ENCODE measurements around the gene NR3C1. TPM values are rescaled to one million over a fixed set of nuclear protein-coding genes. Genes with fewer than 3 reads are reported as not detected.

The NR3C1 gene
- total RNA-seq, 1 experiment from 2014 or later = 12.7 TPM

DNA sequence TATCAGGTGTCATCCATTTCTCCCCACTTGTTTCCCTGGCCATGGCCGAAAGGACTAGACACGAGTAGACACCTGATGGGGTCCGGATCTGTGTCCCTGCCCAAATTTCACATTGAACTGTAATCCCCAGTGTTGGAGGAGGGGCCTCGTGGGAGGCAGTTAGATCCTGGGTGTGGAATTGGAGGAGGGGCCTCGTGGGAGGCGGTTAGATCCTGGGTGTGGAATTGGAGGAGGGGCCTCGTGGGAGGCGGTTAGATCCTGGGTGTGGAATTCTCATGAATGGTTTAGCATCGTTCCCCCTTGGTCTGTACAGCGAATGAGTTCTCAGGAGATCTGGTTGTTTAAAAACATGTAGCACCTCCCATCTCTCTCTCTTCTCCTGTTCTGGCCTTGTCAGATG, 165.8 kb downstream of the NR3C1 start:
- H3K4me1 ChIP-seq (ENCODE audit: insufficient read depth, low read length, poor library complexity, severe bottlenecking) = no peaks in the 10 kb centered on the region
- no peak overlapping the region for H3K4me3 ChIP-seq (ENCODE audit: low read depth, low read length, poor library complexity, severe bottlenecking)
- ChIA-PET POLR2A (ENCODE audit: low non-redundant PET) (no interaction called here), CTCF (no interaction called here)
- TF ChIP-seq EZH2 (IDR thresholded peaks at IDR 0.05; ENCODE audit: borderline replicate concordance, low read depth, low read length, poor library complexity, severe bottlenecking) = no peak
- TF ChIP-seq, protein P1, sequence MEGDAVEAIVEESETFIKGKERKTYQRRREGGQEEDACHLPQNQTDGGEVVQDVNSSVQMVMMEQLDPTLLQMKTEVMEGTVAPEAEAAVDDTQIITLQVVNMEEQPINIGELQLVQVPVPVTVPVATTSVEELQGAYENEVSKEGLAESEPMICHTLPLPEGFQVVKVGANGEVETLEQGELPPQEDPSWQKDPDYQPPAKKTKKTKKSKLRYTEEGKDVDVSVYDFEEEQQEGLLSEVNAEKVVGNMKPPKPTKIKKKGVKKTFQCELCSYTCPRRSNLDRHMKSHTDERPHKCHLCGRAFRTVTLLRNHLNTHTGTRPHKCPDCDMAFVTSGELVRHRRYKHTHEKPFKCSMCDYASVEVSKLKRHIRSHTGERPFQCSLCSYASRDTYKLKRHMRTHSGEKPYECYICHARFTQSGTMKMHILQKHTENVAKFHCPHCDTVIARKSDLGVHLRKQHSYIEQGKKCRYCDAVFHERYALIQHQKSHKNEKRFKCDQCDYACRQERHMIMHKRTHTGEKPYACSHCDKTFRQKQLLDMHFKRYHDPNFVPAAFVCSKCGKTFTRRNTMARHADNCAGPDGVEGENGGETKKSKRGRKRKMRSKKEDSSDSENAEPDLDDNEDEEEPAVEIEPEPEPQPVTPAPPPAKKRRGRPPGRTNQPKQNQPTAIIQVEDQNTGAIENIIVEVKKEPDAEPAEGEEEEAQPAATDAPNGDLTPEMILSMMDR (conservative IDR thresholded peaks at IDR 0.05; ENCODE audit: low read depth, low read length) = no peak
- no peaks in the 10 kb centered on the region for H3K27me3 ChIP-seq (replicated peaks; ENCODE audit: insufficient read depth, low read depth, low read length, poor library complexity)
- no peak for DNase-seq (ENCODE audit: low spot score)
- intact Hi-C loops (cut with micrococcal nuclease; ENCODE audit: unreplicated experiment) = no loop called here
- no TSS peak for BruUV-seq (replicated peaks)
- H3K36me3 ChIP-seq (ENCODE audit: insufficient read depth, low read length, poor library complexity, severe bottlenecking) = no peaks in the 10 kb centered on the region
- H3K9me3 ChIP-seq (ENCODE audit: low read depth, low read length, poor library complexity, severe bottlenecking) = no peaks in the 10 kb centered on the region
- no peak overlapping the region for H3K27ac ChIP-seq (ENCODE audit: low read depth, low read length, poor library complexity, severe bottlenecking)

GRCh38 chr5:143236682-143237081, 166.8 kb downstream of the NR3C1 start:
- no peaks in the 10 kb centered on the region for H3K27me3 ChIP-seq (replicated peaks; ENCODE audit: insufficient read depth, low read depth, low read length, poor library complexity)
- BruUV-seq (replicated peaks) = no TSS peak
- H3K4me1 ChIP-seq (ENCODE audit: insufficient read depth, low read length, poor library complexity, severe bottlenecking) = no peaks in the 10 kb centered on the region
- no peak for TF ChIP-seq EZH2 (IDR thresholded peaks at IDR 0.05; ENCODE audit: borderline replicate concordance, low read depth, low read length, poor library complexity, severe bottlenecking)
- TF ChIP-seq, protein P1 (conservative IDR thresholded peaks at IDR 0.05; ENCODE audit: low read depth, low read length) = no peak
- CTCF ChIA-PET = no interaction called here
- no peak overlapping the region for H3K4me3 ChIP-seq (ENCODE audit: low read depth, low read length, poor library complexity, severe bottlenecking)
- DNase-seq (ENCODE audit: low spot score) = no peak
- intact Hi-C loops (cut with micrococcal nuclease; ENCODE audit: unreplicated experiment) = no loop called here
- POLR2A ChIA-PET (ENCODE audit: low non-redundant PET) = no interaction called here
- H3K27ac ChIP-seq (ENCODE audit: low read depth, low read length, poor library complexity, severe bottlenecking) = no peak overlapping the region
- H3K36me3 ChIP-seq (ENCODE audit: insufficient read depth, low read length, poor library complexity, severe bottlenecking) = no peaks in the 10 kb centered on the region
- no peaks in the 10 kb centered on the region for H3K9me3 ChIP-seq (ENCODE audit: low read depth, low read length, poor library complexity, severe bottlenecking)

DNA sequence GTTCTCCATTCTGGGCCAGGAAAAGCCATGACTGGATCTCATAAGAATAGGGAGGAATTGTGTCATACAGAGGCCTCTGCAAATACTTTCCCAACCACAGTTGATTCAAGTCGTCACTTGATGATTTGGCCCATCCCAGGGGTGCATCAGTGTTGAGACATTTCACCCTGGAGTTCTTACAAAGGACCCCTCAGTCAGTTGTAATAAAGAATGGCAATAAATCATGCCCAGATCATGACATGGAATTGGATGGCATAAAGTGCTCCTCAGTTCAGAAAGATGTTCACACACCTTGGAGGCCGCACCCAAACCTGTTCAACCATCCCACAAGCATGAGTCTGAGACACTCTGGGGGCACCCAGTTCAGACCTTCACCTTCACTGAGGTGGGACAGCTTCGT, 168.1 kb downstream of the NR3C1 start:
- TF ChIP-seq, protein P1 (conservative IDR thresholded peaks at IDR 0.05; ENCODE audit: low read depth, low read length) = no peak
- TF ChIP-seq EZH2 (IDR thresholded peaks at IDR 0.05; ENCODE audit: borderline replicate concordance, low read depth, low read length, poor library complexity, severe bottlenecking) = no peak
- intact Hi-C loops (cut with micrococcal nuclease; ENCODE audit: unreplicated experiment) = no loop called here
- CTCF ChIA-PET = no interaction called here
- Histone ChIP-seq H3K9me3 (ENCODE audit: low read depth, low read length, poor library complexity, severe bottlenecking) (no peaks in the 10 kb centered on the region), H3K27me3 (replicated peaks; ENCODE audit: insufficient read depth, low read depth, low read length, poor library complexity) (no peaks in the 10 kb centered on the region), H3K36me3 (ENCODE audit: insufficient read depth, low read length, poor library complexity, severe bottlenecking) (no peaks in the 10 kb centered on the region), H3K27ac (ENCODE audit: low read depth, low read length, poor library complexity, severe bottlenecking) (no peak overlapping the region), H3K4me3 (ENCODE audit: low read depth, low read length, poor library complexity, severe bottlenecking) (no peak overlapping the region), H3K4me1 (ENCODE audit: insufficient read depth, low read length, poor library complexity, severe bottlenecking) (no peaks in the 10 kb centered on the region)
- POLR2A ChIA-PET (ENCODE audit: low non-redundant PET) = no interaction called here
- BruUV-seq (replicated peaks) = no TSS peak
- no peak for DNase-seq (ENCODE audit: low spot score)

All from A673 (cell line).